ENCODE results near the gene KCTD3.

The KCTD3 gene

GRCh38 chr1:215583185-215583749 is 16.2 kb downstream of the KCTD3 start:
- DNase-seq (no peak), ATAC-seq (no peak)
- Mint-ChIP-seq H3K36me3 (ENCODE audit: low read depth) (peaks cover 17% of the 10 kb centered on the region), H3K27me3 (no peaks in the 10 kb centered on the region), H3K4me3 (no peak overlapping the region), H3K9me3 (peaks cover 15% of the 10 kb centered on the region), H3K27ac (no peak overlapping the region), H3K4me1 (no peaks in the 10 kb centered on the region)

- Mint-ChIP-seq H3K36me3 (ENCODE audit: low read depth) (peaks cover 12% of the 10 kb centered on the region), H3K9me3 (peaks cover 15% of the 10 kb centered on the region), H3K4me1 (no peaks in the 10 kb centered on the region), H3K27ac (no peak overlapping the region), H3K4me3 (no peak overlapping the region), H3K27me3 (no peaks in the 10 kb centered on the region)
- no peak for ATAC-seq
- DNase-seq, result no peak
These were observed 17.3 kb downstream of the KCTD3 start for GRCh38 chr1:215584389-215584788.

GRCh38 chr1:215589650-215590435 is 22.7 kb downstream of the KCTD3 start:
- ATAC-seq (no peak), DNase-seq (no peak)
- Mint-ChIP-seq H3K36me3 (ENCODE audit: low read depth) (peaks cover 9% of the 10 kb centered on the region), H3K27me3 (no peaks in the 10 kb centered on the region), H3K9me3 (peaks cover 4% of the 10 kb centered on the region), H3K4me1 (no peaks in the 10 kb centered on the region), H3K4me3 (no peak overlapping the region), H3K27ac (no peak overlapping the region)

- Mint-ChIP-seq H3K9me3 (no peaks in the 10 kb centered on the region), H3K27ac (no peak overlapping the region), H3K27me3 (no peaks in the 10 kb centered on the region), H3K36me3 (ENCODE audit: low read depth) (peaks cover 8% of the 10 kb centered on the region), H3K4me3 (no peak overlapping the region), H3K4me1 (no peaks in the 10 kb centered on the region)
- DNase-seq (no peak), ATAC-seq (no peak)
These were observed 23.8 kb downstream of the KCTD3 start for GRCh38 chr1:215590779-215591491.

DNA sequence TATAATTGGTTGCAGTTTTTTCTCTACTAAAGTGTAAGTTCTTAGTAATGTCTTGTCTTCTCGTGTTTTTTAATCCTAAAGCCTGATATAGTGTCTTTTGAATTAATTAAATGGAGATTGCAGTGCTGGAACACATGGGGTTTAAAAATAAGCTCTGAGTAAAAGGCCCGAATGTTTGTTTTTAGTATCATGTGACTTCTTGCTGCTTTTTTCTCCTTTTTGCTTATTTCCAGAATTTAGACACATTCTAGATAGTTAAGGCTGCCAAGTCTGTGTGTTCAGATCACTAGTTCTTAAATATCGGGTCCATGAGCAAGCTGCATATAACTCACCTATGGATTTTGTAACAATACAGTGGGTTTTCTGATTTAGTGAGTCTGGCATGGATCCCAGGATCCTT is 27.5 kb downstream of the KCTD3 start:
- H3K4me1 Mint-ChIP-seq, result no peaks in the 10 kb centered on the region
- no peak overlapping the region for H3K27ac Mint-ChIP-seq
- no peak for DNase-seq
- no peak overlapping the region for H3K4me3 Mint-ChIP-seq
- no peaks in the 10 kb centered on the region for H3K27me3 Mint-ChIP-seq
- no peak for ATAC-seq
- peaks cover 10% of the 10 kb centered on the region for H3K36me3 Mint-ChIP-seq (ENCODE audit: low read depth)
- H3K9me3 Mint-ChIP-seq, result no peaks in the 10 kb centered on the region

DNA sequence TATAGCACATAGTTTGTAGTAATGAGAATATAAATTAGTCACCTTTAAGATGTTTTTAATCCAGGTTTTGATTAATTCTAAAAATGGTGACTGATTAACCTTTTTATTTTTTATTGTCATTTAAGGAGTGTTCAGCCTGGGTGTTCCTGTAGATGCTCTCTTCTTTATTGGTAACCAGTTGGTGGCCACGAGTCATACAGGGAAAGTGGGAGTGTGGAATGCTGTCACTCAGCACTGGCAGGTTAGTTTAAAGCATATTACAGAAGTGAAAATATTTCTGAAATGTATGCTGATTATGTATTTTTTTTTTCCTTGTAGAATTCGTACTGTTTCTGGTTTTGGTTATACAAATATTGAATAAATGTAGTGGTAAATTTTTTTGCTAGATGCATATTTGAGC is 28.1 kb downstream of the KCTD3 start:
- Mint-ChIP-seq H3K27ac (no peak overlapping the region), H3K36me3 (ENCODE audit: low read depth) (peaks cover 10% of the 10 kb centered on the region), H3K9me3 (no peaks in the 10 kb centered on the region), H3K4me3 (no peak overlapping the region), H3K27me3 (no peaks in the 10 kb centered on the region), H3K4me1 (no peaks in the 10 kb centered on the region)
- DNase-seq (no peak), ATAC-seq (no peak)

GRCh38 chr1:215597961-215598360 is 30.9 kb downstream of the KCTD3 start:
- Mint-ChIP-seq H3K36me3 (ENCODE audit: low read depth) (peaks cover 10% of the 10 kb centered on the region), H3K27ac (no peak overlapping the region), H3K9me3 (no peaks in the 10 kb centered on the region), H3K4me1 (no peaks in the 10 kb centered on the region), H3K27me3 (no peaks in the 10 kb centered on the region), H3K4me3 (no peak overlapping the region)
- ATAC-seq (no peak), DNase-seq (no peak)

- Mint-ChIP-seq H3K36me3 (ENCODE audit: low read depth) (peaks cover 11% of the 10 kb centered on the region), H3K27ac (no peak overlapping the region), H3K4me1 (no peaks in the 10 kb centered on the region), H3K27me3 (no peaks in the 10 kb centered on the region), H3K9me3 (no peaks in the 10 kb centered on the region), H3K4me3 (no peak overlapping the region)
- ATAC-seq (no peak), DNase-seq (no peak)
These were observed 32.4 kb downstream of the KCTD3 start for GRCh38 chr1:215599418-215600074.

GRCh38 chr1:215600258-215600792 is 33.2 kb downstream of the KCTD3 start:
- Mint-ChIP-seq H3K36me3 (ENCODE audit: low read depth) (peaks cover 11% of the 10 kb centered on the region), H3K27me3 (no peaks in the 10 kb centered on the region), H3K9me3 (no peaks in the 10 kb centered on the region), H3K4me1 (no peaks in the 10 kb centered on the region), H3K27ac (no peak overlapping the region), H3K4me3 (no peak overlapping the region)
- no peak for ATAC-seq
- no peak for DNase-seq

DNA sequence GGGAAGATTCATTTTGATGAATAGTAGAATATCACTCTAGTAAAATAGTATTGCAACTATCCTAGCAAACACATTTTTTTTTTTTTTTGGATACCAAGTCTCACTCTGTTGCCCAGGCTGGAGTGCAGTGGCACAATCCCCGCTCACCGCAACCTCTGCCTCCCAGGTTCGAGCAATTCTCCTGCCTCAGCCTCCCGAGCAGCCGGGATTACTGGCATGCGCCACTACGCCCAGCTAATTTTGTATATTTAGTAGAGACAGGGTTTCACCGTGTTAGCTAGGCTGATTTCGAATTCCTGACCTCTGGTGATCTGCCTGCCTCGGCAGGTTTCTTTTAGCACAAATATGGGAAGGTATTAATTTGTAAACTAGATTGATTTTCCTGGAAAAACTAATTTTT is 33.8 kb downstream of the KCTD3 start:
- no peaks in the 10 kb centered on the region for H3K27me3 Mint-ChIP-seq

GRCh38 chr1:215601276-215601675 is 34.2 kb downstream of the KCTD3 start:
- peaks cover 7% of the 10 kb centered on the region for H3K36me3 Mint-ChIP-seq (ENCODE audit: low read depth)
- no peaks in the 10 kb centered on the region for H3K9me3 Mint-ChIP-seq
- H3K27ac Mint-ChIP-seq, result no peak overlapping the region
- no peaks in the 10 kb centered on the region for H3K27me3 Mint-ChIP-seq
- no peak for DNase-seq
- no peaks in the 10 kb centered on the region for H3K4me1 Mint-ChIP-seq
- no peak for ATAC-seq
- no peak overlapping the region for H3K4me3 Mint-ChIP-seq

More for the DNA sequence above, 33.8 kb downstream of the KCTD3 start:
- Mint-ChIP-seq H3K9me3 (no peaks in the 10 kb centered on the region), H3K36me3 (ENCODE audit: low read depth) (peaks cover 10% of the 10 kb centered on the region), H3K4me1 (no peaks in the 10 kb centered on the region), H3K27ac (no peak overlapping the region), H3K4me3 (no peak overlapping the region)
- no peak for ATAC-seq
- DNase-seq, result no peak

GRCh38 chr1:215603319-215603718 is 36.2 kb downstream of the KCTD3 start:
- Mint-ChIP-seq H3K9me3 (no peaks in the 10 kb centered on the region), H3K36me3 (ENCODE audit: low read depth) (peaks cover 2% of the 10 kb centered on the region), H3K4me1 (no peaks in the 10 kb centered on the region), H3K4me3 (no peak overlapping the region), H3K27ac (no peak overlapping the region), H3K27me3 (no peaks in the 10 kb centered on the region)
- no peak for ATAC-seq
- no peak for DNase-seq

DNA sequence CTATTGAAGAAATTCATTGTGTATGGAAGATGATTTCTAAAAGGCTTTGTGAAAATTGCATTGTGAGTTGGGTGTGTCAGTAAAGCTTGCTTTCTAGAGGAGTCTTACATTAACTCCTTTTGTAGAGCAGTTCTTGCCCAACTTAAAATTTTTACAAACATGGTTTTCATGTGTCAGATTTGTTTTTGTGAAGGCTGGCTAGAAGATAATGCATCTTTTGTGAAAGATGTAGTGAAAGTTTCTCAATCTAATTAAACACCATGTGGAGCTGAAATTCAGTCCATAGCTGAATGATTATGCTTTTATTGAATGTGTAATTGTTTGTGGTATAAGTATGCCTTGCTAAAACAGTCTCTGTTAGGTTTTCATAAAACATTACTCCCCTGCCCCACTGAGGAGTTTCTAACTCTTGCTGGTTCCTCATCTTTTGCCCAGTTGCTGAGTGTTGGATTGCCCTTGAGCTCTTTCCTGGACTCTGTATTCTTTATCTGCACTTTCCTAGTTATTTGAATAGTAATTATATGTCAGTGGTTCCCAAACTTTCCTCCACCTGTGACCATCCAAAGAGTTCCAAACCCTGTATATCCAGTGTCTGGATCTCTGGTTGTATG is 38.0 kb downstream of the KCTD3 start:
- DNase-seq (no peak), ATAC-seq (no peak)
- Mint-ChIP-seq H3K4me3 (no peak overlapping the region), H3K27me3 (no peaks in the 10 kb centered on the region), H3K4me1 (no peaks in the 10 kb centered on the region), H3K27ac (no peak overlapping the region), H3K9me3 (no peaks in the 10 kb centered on the region), H3K36me3 (ENCODE audit: low read depth) (peaks cover 2% of the 10 kb centered on the region)

GRCh38 chr1:215606036-215606435 is 38.9 kb downstream of the KCTD3 start:
- H3K27ac Mint-ChIP-seq, result no peak overlapping the region
- no peaks in the 10 kb centered on the region for H3K4me1 Mint-ChIP-seq
- H3K4me3 Mint-ChIP-seq, result no peak overlapping the region

More at GRCh38 chr1:215606036-215606435, 38.9 kb downstream of the KCTD3 start:
- ATAC-seq (no peak), DNase-seq (no peak)
- H3K9me3 Mint-ChIP-seq, result no peaks in the 10 kb centered on the region
- H3K36me3 Mint-ChIP-seq (ENCODE audit: low read depth), result peaks cover 2% of the 10 kb centered on the region
- H3K27me3 Mint-ChIP-seq, result no peaks in the 10 kb centered on the region
